Measurements from ENCODE around the gene ZNF530. TPM values are rescaled to one million over a fixed set of nuclear protein-coding genes. Genes with fewer than 3 reads are reported as not detected.

ZNF530 gene
- total and polyA plus RNA-seq, 4 donors: 1.5 to 4.7 (median 3.1) TPM

GRCh38 chr19:57560049-57560491 lies 39.6 kb upstream of the ZNF530 start:
- Histone ChIP-seq H3K9me3 (ENCODE audit: control insufficient read depth in 4 of 4, insufficient read depth in 3 of 4, low read length in 3 of 4) (peaks cover 0 to 27% (median 12%) of the 10 kb centered on the region in 4 donors), H3K9ac (ENCODE audit: insufficient read depth in 1 of 2, low read length in 2 of 2) (peak overlapping the region in 1 of 2 donors; percentile 83), H3K27ac (ENCODE audit: low read depth in 1 of 2, low read length in 1 of 2) (peak overlapping the region; percentile 37 to 82), H3K27me3 (ENCODE audit: control insufficient read depth in 3 of 3, insufficient read depth in 3 of 3, low read length in 2 of 3) (no peaks in the 10 kb centered on the region), H3K4me3 (peak overlapping the region; percentile 98), H3K4me1 (ENCODE audit: control insufficient read depth in 5 of 5, insufficient read depth in 5 of 5, low read length in 5 of 5) (peaks cover 5 to 14% (median 12%) of the 10 kb centered on the region in 5 donors), H3K36me3 (ENCODE audit: control insufficient read depth in 4 of 4, insufficient read depth in 4 of 4, low read length in 4 of 4) (peaks cover 8 to 14% (median 12%) of the 10 kb centered on the region in 4 donors)
- DNase-seq: peak in 2 of 3 donors; percentile 34 to 38
- 23 to 30% methylated on average over 23 of the region's 23 CpGs for WGBS, 2 donors
- TF ChIP-seq CTCF (IDR thresholded peaks at IDR 0.05; ENCODE audit: control extremely low read depth, extremely low read depth): no peak
- peak; percentile 30 for ATAC-seq (ENCODE audit: insufficient read depth, low FRiP score)

- TF ChIP-seq CTCF (IDR thresholded peaks at IDR 0.05; ENCODE audit: control extremely low read depth, extremely low read depth): no peak
- Histone ChIP-seq H3K9ac (ENCODE audit: insufficient read depth in 1 of 2, low read length in 2 of 2) (no peak overlapping the region), H3K27me3 (ENCODE audit: control insufficient read depth in 3 of 3, insufficient read depth in 3 of 3, low read length in 2 of 3) (no peaks in the 10 kb centered on the region), H3K4me3 (no peak overlapping the region), H3K36me3 (ENCODE audit: control insufficient read depth in 4 of 4, insufficient read depth in 4 of 4, low read length in 4 of 4) (no peaks in the 10 kb centered on the region), H3K9me3 (ENCODE audit: control insufficient read depth in 4 of 4, insufficient read depth in 3 of 4, low read length in 3 of 4) (peaks cover 4 to 50% (median 26%) of the 10 kb centered on the region in 4 donors), H3K27ac (ENCODE audit: low read depth in 1 of 2, low read length in 1 of 2) (no peak overlapping the region), H3K4me1 (ENCODE audit: control insufficient read depth in 5 of 5, insufficient read depth in 5 of 5, low read length in 5 of 5) (peaks cover 0 to 9% (median 4%) of the 10 kb centered on the region in 5 donors)
- DNase-seq: no peak
- ATAC-seq (ENCODE audit: insufficient read depth, low FRiP score): no peak
- 59 to 72% methylated on average over 1 of the region's 1 CpG for WGBS, 2 donors
Observed at GRCh38 chr19:57563547-57563946, 36.1 kb upstream of the ZNF530 start.

- Histone ChIP-seq H3K27me3 (ENCODE audit: control insufficient read depth in 3 of 3, insufficient read depth in 3 of 3, low read length in 2 of 3) (no peaks in the 10 kb centered on the region), H3K9ac (ENCODE audit: insufficient read depth in 1 of 2, low read length in 2 of 2) (no peak overlapping the region), H3K4me1 (ENCODE audit: control insufficient read depth in 5 of 5, insufficient read depth in 5 of 5, low read length in 5 of 5) (no peaks in the 10 kb centered on the region), H3K4me3 (no peak overlapping the region), H3K27ac (ENCODE audit: low read depth in 1 of 2, low read length in 1 of 2) (no peak overlapping the region), H3K9me3 (ENCODE audit: control insufficient read depth in 4 of 4, insufficient read depth in 3 of 4, low read length in 3 of 4) (peaks cover 4 to 74% (median 38%) of the 10 kb centered on the region in 4 donors), H3K36me3 (ENCODE audit: control insufficient read depth in 4 of 4, insufficient read depth in 4 of 4, low read length in 4 of 4) (peaks cover 0 to 15% (median 5%) of the 10 kb centered on the region in 4 donors)
- no peak for TF ChIP-seq CTCF (IDR thresholded peaks at IDR 0.05; ENCODE audit: control extremely low read depth, extremely low read depth)
- ATAC-seq (ENCODE audit: insufficient read depth, low FRiP score) (no peak), DNase-seq (peak in 1 of 3 donors; percentile 24)
- WGBS, 2 donors: 51 to 54% methylated on average over 7 of the region's 7 CpGs
Observed at GRCh38 chr19:57566396-57567265, 33.1 kb upstream of the ZNF530 start.

Data from lung (tissue), 12 donors.